BE2C (cell line): ENCODE results near the gene ADRA2A.
A peak's percentile ranks its signal among the peaks of the same experiment; 100 is the strongest.

Experiments used
- DNase-seq: peaks from one replicate; pipeline ENCODE4 v3.0.0-alpha.2; 2020
- H3K27me3 ChIP-seq: fragments of 250-450 bp; sonication (Bioruptor Pico); 2 replicates; pipeline ENCODE4 v1.5.1; 2020; ENCODE audit warnings: mild to moderate bottlenecking
- H3K36me3 ChIP-seq: fragments of 250-450 bp; sonication (Bioruptor Pico); 2 replicates; pipeline ENCODE4 v1.5.1; 2020; ENCODE audit warnings: mild to moderate bottlenecking
- H3K4me1 ChIP-seq: fragments of 250-450 bp; sonication (Bioruptor Pico); 2 replicates; pipeline ENCODE4 v1.5.1; 2020
- H3K4me3 ChIP-seq: 2 replicates; pipeline ENCODE4 v1.5.1; 2011; ENCODE audit warnings: low read depth, low read length
- H3K9me3 ChIP-seq: fragments of 250-450 bp; sonication (Bioruptor Pico); 2 replicates; pipeline ENCODE4 v1.5.1; 2020
- TF ChIP-seq, protein P1 (sequence below): IDR thresholded peaks from 2 replicates; pipeline ENCODE4 v1.5.1; 2012; ENCODE audit warnings: mild to moderate bottlenecking, low read depth, low read length

ADRA2A gene

DNA sequence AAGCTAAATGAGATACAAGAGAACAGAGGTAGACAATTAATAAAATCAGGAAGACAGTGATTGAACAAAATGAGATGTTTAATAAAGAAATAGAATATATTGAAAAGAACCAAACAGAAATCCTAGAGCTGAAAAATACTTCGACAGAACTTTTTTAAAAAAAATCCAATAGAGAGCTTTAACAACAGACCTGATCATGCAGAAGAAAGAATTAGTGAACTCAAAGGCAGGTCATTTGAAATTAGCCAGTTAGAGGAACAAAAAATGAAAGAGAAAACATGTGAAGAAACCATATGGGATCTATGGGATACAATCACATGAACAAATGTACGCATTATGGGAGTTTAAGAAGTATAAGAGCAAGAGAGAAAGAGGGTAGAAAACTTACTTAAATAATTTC, 37.3 kb upstream of the ADRA2A start:
- H3K4me3 ChIP-seq, result no peak overlapping the region
- no peaks in the 10 kb centered on the region for H3K9me3 ChIP-seq
- DNase-seq, result no peak
- H3K27me3 ChIP-seq, result no peaks in the 10 kb centered on the region
- H3K36me3 ChIP-seq, result no peaks in the 10 kb centered on the region
- no peaks in the 10 kb centered on the region for H3K4me1 ChIP-seq
- TF ChIP-seq, protein P1, sequence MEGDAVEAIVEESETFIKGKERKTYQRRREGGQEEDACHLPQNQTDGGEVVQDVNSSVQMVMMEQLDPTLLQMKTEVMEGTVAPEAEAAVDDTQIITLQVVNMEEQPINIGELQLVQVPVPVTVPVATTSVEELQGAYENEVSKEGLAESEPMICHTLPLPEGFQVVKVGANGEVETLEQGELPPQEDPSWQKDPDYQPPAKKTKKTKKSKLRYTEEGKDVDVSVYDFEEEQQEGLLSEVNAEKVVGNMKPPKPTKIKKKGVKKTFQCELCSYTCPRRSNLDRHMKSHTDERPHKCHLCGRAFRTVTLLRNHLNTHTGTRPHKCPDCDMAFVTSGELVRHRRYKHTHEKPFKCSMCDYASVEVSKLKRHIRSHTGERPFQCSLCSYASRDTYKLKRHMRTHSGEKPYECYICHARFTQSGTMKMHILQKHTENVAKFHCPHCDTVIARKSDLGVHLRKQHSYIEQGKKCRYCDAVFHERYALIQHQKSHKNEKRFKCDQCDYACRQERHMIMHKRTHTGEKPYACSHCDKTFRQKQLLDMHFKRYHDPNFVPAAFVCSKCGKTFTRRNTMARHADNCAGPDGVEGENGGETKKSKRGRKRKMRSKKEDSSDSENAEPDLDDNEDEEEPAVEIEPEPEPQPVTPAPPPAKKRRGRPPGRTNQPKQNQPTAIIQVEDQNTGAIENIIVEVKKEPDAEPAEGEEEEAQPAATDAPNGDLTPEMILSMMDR, result no peak

DNA sequence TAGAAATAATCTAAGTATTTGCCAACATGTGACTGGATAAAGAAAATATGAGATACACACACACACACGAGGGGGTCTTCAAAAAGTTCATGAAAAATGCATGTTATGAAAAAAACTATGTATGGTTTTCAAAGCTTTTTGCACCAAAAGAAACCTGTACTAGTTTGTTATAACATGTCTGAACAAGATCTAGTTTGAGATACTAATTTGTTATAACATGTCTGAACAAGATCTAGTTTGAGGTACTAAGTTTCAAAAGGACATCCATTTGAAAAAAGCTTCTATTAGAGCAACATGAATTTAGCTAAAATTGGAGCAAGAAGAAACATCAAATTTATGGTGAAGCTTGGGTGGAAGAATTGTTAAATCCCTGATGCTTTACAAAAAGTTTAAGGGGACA, 19.8 kb upstream of the ADRA2A start:
- Histone ChIP-seq H3K9me3 (no peaks in the 10 kb centered on the region; the same call in 1 of the 2 replicates), H3K4me1 (no peaks in the 10 kb centered on the region), H3K36me3 (no peaks in the 10 kb centered on the region), H3K4me3 (no peak overlapping the region), H3K27me3 (no peaks in the 10 kb centered on the region)
- no peak for DNase-seq
- TF ChIP-seq, protein P1, result no peak

DNA sequence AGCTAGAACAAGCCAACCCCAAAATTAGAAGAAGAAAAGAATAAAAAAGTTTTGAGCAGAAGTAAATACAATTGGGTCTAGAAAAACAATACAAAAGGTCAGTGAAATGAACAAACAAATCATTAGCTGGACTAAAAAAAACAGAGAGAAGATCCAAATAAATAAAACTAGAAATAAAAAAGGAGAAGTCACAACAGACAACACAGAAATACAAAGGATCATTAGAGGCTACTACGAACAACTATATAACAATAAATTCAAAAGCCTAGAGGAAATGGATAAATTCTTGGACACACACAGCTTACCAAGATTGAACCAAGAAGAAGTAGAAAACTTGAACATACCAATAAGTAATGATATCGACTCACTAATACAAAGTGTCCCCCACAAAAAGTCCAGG, 13.4 kb upstream of the ADRA2A start:
- no peak for DNase-seq
- Histone ChIP-seq H3K9me3 (no peaks in the 10 kb centered on the region), H3K4me1 (no peaks in the 10 kb centered on the region), H3K36me3 (no peaks in the 10 kb centered on the region), H3K4me3 (no peak overlapping the region), H3K27me3 (no peaks in the 10 kb centered on the region)
- TF ChIP-seq, protein P1, result no peak

DNA sequence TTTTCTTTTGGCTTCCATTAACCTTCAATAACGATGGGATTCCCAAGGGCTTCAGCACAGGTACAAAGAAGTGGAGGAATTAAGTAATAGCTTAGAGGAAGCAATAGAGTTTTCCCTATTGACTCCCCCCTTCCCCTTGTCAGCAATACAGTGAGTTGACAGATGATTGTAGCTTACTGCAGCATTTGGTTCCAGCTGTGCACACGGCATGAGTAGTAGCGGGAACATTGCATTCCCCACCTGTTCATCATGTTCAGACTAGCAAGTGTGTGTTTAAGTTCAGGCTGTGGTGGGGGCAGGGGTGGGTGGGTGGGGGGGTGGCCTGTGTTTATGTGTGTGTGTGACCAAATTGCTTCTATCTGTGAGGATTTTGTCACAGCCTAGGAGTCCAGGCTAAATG, 4.6 kb upstream of the ADRA2A start:
- Histone ChIP-seq H3K9me3 (no peaks in the 10 kb centered on the region), H3K27me3 (no peaks in the 10 kb centered on the region), H3K4me1 (no peaks in the 10 kb centered on the region), H3K4me3 (no peak overlapping the region), H3K36me3 (no peaks in the 10 kb centered on the region)
- TF ChIP-seq, protein P1, result no peak
- no peak for DNase-seq

DNA sequence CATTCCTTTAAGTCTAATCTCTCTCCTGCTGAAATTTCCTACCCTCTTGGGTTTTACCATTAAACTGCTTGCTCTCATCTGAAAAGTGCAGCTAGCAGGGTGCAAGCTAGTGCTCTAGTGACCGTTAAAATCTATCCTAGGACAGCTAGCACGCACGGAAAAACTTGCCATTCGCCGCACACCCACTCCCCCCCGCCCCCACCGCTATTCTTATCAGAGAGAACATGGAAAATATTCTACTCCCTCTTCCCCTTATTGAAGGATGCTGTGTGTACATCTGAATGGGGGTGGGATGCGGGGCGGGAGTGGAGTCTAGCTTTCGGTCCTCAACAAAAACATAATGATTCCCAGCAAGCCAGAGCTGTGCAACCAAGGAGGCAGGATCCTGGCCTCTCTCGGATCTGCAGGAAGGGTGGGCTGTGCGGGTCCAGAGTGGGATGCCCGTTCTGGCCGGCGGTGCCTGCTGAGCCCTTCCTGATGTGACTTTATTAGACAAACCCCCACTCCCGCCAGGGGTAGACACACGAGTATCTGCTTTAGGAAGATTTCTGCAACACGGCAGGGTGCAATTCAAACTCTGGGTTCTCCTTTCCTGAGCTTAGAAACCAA, 1.1 kb upstream of the ADRA2A start:
- TF ChIP-seq, protein P1, result no peak
- peak overlapping the region; percentile 69 for H3K4me3 ChIP-seq
- H3K36me3 ChIP-seq, result no peaks in the 10 kb centered on the region
- DNase-seq, result no peak
- no peaks in the 10 kb centered on the region for H3K27me3 ChIP-seq
- no peaks in the 10 kb centered on the region for H3K9me3 ChIP-seq
- no peaks in the 10 kb centered on the region for H3K4me1 ChIP-seq

DNA sequence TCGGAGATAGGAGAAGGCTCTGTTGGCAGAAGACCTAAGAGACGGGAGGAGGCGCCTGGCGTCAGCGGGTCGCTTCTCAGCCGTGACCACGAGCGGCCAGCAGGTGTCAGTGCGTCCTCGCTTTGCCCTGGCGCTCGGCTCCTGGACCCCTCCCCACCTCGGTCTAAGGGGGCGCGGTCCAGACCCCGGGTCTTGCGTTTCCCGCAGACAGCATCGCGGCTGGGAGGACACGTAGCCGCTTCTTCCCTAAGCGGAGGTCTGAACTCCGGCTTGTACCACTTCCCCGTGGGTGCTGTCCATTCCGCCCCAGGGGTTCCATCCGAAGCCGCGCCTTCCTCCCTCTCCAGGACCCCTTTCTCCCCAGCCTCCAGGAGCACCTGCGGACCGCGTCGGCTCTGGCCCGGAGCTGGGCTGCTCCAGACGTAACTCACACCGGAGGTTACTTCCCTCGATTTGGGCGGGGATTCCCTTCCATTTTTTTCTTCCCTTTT, 593 bp upstream of the ADRA2A start:
- peak overlapping the region; percentile 69 for H3K4me3 ChIP-seq
- TF ChIP-seq, protein P1, result peak; percentile 79
- DNase-seq, result peak; percentile 87
- H3K36me3 ChIP-seq, result no peaks in the 10 kb centered on the region
- H3K27me3 ChIP-seq, result no peaks in the 10 kb centered on the region
- H3K4me1 ChIP-seq, result no peaks in the 10 kb centered on the region
- no peaks in the 10 kb centered on the region for H3K9me3 ChIP-seq
